Erythroblast (primary cell): Measurements from ENCODE around the gene ERICH6B.

Source experiments
- DNase-seq, 2 experiments: peaks; one replicate each; lab custom pipeline; 2025; lab: John Stamatoyannopoulos, UW
- GATA1 ChIP-seq: IDR thresholded peaks from 2 replicates; pipeline ENCODE4 v1.6.1; 2011; ENCODE audit warnings: low read depth, mild to moderate bottlenecking, control low read depth, low read length, moderate library complexity
- POLR2A ChIP-seq: IDR thresholded peaks from 2 replicates; pipeline ENCODE4 v1.6.1; 2011; ENCODE audit warnings: mild to moderate bottlenecking, low read length

ERICH6B gene

DNA sequence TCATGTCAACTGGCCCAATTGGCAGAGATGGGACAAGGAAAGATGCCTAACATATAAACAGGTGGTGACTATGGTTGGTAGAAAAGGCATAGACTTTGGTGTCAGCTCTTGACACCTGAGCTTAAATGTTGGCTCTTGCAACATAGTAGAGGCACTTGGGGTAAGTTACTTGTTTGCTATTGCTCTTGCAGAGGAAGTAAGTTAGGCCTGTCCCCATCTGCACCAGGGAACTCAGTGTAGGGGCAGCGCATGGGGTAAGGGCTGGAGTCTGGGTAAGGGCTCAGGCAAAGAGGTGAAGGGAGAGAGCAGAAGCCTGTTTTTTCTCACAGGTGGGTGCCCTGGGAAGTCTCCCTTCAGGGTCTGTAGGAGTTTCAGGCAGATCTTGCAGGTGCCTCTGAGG lies 27.6 kb downstream of the ERICH6B start:
- no peak for DNase-seq
- no peak for TF ChIP-seq POLR2A
- TF ChIP-seq GATA1: no peak

DNA sequence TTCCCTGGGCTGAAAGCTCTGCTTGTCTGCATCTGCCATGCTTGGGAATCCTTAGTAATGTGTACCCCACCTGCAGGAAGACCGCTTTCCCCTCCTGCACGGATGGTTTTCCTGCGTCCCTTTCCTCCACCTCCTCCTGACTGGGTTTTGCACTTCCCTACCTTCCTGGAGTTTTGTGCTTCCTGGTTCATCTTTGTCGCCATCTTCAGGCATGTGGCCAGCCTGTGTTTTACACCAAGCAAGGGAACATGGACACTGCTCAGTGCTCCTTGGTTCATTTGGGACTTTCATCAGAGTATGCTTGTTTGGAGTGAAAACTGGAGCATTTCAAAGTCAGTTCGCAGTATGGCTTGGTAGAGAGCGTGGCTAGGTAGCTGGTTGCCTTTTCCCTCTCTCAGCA lies 30.7 kb downstream of the ERICH6B start:
- no peak for DNase-seq
- TF ChIP-seq POLR2A (no peak), GATA1 (no peak)

DNA sequence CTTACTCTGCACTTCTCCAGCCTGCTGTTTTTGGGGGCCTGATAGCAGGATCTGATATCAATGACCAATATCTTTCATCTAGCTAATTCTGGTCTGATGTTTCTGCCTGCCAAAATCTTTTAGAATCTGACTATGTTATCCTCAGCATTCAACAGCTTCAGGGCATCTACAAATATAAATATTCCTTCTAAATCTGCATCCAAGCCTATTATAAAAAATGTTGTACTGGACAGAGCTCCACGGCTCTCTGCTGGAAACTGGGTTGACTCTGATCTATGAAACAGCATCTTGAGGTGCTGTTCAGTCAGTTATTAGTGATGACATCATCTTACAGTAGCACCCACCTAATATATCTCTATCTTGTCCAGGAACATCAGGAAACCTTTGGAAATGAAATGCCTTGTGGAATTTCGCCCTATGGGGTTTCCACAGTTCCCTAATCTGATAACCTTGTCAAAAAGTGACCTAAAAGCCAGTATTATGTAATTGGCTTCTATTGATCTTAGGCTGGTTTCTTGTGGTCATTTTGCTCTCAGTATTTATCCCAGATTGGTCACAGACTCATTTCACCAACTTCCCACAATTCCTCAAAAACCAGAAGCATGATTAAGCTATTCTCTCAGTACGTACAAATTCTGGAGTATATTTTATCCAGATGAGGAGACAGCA lies 33.0 kb downstream of the ERICH6B start:
- TF ChIP-seq POLR2A (no peak), GATA1 (no peak)
- DNase-seq: no peak

GRCh38 chr13:45576466-45576865 lies 39.1 kb downstream of the ERICH6B start:
- no peak for DNase-seq

DNA sequence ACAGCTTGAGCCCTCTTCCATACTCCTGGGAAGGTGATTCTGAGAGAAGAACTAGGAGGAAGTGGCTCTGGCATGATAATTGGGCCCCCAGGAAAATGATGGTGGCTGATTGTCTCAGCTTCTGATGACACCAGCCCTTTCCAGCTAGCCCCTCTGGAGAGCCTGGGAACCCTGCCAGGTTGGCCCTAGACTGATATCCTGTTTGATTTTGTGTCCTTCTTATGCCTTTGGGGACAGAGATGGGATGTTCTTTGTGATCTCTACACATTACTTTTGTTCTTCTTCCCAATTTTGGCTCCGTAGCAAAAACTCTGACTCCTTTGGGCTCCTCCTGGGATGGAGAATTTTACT lies 39.7 kb downstream of the ERICH6B start:
- no peak for TF ChIP-seq GATA1
- no peak for TF ChIP-seq POLR2A
- no peak for DNase-seq

More at GRCh38 chr13:45576466-45576865, 39.1 kb downstream of the ERICH6B start:
- TF ChIP-seq POLR2A: no peak
- no peak for TF ChIP-seq GATA1

GRCh38 chr13:45575146-45575829 lies 40.3 kb downstream of the ERICH6B start:
- TF ChIP-seq POLR2A (no peak), GATA1 (no peak)
- no peak for DNase-seq

GRCh38 chr13:45565331-45565730 lies 50.2 kb downstream of the ERICH6B start:
- peak in 1 of 2 experiments; percentile 9 for DNase-seq
- no peak for TF ChIP-seq GATA1
- no peak for TF ChIP-seq POLR2A

GRCh38 chr13:45564133-45564776 lies 51.3 kb downstream of the ERICH6B start:
- no peak for DNase-seq
- no peak for TF ChIP-seq GATA1
- TF ChIP-seq POLR2A: no peak

DNA sequence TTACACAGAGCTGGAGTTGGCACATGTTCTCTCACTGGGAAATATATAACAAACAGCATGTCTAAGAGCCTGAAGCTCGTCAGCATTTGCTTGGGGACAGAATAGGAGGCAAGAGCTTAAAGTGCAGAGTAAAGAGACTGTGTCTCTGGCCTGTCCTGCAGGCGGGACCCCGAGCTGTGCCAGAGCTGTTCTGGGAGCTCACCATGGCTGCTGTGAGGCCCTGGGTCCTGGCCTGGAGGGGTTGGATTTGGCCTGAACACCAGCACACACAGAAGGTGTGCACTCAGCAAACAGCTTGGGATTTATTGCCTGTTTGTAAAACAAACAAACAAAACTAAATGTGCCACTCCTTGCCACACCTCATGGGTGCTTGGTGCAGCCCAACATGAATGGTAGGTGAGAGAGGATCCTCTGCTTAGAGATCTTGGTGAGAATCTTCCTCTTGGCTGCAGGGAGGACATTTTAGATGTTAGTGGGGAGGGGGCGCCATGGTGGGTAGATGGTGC lies 60.9 kb downstream of the ERICH6B start:
- no peak for DNase-seq
- no peak for TF ChIP-seq POLR2A
- no peak for TF ChIP-seq GATA1

- TF ChIP-seq POLR2A (no peak), GATA1 (no peak)
- no peak for DNase-seq
Observed at GRCh38 chr13:45548281-45548680, 67.3 kb downstream of the ERICH6B start.

DNA sequence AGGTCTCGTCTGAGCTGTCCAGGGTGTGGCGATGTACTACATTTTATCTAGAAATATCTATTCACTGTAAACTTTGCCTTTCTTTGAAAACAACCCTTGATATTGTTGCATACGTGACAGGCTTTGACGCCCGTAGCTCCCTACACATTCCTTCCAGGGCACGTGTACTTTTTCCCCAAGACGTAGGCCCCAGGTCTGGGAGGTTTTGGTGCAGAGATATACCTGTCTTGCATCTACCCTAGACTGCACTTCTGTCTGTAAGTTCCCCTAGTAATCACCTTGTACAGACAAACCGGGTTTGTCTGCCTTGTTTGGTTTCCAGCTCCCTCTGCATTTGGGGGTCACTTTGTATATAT lies 69.2 kb downstream of the ERICH6B start:
- DNase-seq: no peak

DNA sequence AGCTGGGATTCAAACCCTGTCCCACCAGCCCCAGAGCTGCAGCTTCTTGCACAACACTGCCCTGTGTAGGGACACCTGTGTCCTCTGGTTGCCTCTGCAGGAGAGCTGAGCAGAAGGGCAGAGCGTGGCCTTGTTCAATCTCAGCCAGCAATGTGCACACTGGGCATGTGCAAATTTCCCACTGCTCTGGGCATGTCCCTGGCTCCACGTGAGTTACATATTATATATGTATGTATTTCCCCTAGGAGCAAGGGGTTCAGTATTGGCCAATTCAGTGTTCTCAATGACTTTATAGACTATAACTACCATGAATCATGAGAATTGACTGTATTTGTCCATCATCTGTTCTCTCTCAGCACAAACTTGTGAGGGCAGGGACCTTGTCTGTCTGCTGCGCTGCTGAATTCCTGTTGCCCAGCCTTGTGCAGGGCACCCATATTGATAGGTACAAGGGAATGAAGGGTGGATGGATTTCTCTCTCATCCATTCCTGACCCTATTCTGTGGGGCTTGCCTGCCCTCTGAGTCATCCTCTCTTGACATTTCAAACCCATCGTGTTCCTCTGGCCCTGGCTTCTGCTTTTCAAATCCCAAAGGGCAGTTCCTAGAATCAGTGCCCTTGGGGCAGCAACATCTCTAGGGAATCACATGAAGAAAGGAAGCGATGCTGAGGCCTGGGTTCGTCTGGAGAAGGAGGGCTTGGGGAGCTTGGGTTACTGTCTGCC lies 69.7 kb downstream of the ERICH6B start:
- TF ChIP-seq POLR2A (no peak), GATA1 (no peak)
- DNase-seq: no peak

More for the DNA sequence above, 69.2 kb downstream of the ERICH6B start:
- TF ChIP-seq GATA1 (no peak), POLR2A (no peak)

DNA sequence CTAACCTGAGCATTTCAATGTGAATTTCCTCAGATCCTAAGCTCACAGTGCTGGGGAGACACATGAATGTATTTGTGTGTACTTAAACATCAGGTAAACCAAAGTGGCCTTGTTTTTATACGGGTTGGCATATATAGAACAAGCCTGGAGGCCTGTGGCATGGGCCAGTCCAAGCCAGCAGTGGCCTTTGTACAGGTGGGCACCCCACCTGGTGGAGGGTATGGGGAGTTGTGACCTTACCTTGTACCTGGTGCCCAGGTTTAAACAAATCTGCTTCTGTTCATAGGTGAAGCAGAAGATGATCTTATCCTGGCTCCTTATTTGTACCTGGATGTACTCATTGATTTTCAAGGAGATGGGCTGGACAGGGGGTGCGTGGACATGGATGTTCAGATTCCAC lies 71.0 kb downstream of the ERICH6B start:
- no peak for DNase-seq
- TF ChIP-seq POLR2A (no peak), GATA1 (no peak)
